ENCODE results near the gene WIPF3.
"Not testable (repeated sequence)": the region's sequence is repeated elsewhere in the genome, so short reads cannot be mapped to it uniquely, and the experiment has no call there.

Gene WIPF3

DNA sequence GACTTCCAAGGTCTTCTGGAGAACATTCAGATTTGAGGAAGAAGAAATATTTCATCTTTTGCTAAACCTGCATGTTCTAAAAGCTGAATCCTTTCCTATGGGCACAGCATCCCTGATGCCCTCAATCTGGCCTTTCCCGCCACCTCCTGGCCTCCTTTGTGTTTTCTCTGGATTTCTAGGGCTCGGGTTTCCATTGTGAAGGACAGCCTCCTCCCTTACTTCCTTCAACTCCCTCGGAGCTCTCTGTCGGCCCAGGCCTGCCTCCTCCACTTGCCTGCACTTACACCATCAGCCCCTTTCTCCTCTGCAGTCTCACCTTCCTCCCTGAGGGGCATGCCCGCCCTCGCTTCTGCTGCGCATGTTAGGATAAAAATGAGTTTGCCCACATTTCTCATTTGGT is 75.4 kb downstream of the WIPF3 start:
- DNase-seq (ENCODE audit: low read depth): no peak

DNA sequence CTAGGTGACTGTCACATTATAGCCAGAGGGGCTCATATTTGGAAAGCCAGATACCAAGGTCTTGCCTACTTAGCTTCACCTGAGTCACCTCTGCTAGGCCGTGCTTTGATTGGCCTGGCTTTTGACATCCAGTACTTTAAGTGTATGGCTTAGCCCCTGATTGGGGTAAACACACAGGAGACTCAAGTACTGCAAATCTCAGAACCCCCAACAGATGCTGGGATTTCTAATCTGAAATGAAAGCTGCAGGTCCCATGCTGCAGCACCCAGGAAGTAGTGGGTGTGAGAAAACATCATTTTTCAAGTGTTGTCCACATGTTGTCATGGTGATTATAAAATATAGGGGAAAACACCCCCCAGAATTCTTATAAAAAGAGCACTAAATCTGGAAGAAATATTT is 76.2 kb downstream of the WIPF3 start:
- no peak for DNase-seq (ENCODE audit: low read depth)

DNA sequence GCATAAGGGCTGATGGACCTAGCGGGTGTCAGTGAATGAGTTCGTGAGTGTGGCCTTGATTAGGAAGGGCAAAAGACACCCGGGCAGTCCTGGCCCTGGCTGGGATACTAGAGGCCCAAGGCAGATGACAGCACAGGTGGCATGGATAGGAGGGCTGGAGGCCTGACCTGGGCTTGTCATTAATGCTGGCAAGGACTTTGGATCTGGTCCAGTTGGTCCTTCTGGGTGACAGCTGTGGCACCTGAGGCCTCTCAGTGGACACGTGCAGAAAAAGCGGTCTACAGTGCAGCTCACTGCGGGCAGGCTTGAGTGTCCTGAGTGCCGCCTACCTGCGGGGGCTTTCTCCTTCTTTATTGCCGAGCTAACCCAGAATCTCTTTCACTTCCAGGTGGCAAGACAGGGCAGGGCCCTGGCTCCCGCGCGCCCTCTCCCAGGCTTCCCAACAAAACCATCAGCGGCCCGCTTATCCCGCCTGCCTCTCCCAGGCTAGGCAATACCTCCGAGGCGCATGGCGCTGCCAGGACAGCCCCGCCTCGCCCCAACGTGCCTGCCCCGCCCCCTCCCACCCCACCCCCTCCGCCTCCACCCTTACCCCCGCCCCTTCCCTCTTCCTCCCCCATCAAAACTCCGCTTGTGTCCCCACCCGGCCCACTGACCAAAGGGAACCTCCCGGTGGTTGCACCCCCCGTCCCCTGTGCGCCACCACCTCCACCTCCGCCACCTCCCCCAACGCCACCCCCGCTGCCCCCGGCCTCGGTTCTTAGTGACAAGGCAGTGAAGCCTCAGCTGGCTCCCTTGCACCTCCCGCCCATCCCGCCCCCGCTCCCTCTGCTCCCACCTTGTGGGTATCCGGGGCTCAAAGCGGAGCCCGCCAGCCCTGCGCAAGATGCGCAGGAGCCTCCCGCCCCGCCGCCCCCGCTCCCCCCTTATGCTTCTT is 77.4 kb downstream of the WIPF3 start:
- DNase-seq (ENCODE audit: low read depth): no peak

DNA sequence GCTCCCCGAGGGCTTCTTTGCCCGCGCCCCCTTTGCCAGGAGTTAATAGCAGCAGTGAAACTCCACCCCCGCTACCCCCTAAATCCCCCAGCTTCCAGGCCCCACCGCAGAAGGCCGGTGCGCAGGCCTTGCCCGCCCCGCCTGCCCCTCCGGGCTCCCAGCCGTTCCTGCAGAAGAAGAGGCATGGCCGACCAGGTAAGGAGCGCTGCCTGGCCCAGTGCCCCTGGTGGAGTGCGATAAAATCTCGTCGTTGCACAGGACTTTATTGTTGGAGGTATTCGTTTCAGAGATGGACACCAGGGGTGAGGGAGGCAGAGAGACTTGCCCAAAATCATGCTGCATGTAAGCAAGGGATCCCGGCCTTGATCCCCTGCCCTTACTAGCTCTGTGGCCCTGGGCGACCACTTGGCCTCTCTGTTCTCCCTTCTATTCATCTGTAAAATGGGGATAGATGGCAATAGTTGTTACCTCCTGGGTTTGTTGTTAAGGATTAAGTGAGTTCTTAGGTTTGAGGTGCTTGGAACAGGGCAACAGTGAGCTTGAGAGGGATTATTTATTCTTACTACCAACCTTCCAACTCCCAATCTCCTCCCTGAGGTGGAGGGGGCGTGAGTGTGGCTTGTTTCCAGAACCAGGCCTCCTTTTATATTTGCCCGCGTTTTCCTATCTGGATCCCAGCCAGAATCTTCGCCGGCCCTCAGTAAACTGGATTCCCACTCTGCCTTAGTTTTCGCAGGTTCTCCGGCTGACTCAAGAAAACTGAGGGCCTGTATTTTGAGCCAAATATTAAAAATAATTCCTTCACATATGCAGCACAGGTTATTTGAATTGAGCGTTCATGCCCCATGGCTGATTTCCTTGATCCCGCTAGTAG is 78.3 kb downstream of the WIPF3 start:
- DNase-seq (ENCODE audit: low read depth): no peak

DNA sequence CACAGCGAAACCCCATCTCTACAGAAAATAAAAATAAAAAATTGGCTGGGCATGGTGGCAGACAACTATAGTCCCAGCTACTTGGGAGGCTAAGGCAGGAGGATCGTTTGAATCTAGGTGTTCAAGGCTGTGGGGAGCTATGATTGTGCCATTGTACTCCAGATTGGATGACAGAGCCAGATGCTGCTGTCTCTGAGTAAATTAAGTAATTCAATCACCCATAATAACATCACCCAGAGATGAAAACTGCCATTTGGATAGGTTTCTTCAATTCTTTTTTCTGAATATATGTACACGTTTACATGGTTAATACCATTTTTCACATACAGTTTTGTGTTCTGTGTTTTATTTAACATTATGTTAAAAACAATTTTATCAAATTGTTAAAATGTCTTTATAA is 79.3 kb downstream of the WIPF3 start:
- no peak for DNase-seq (ENCODE audit: low read depth)

DNA sequence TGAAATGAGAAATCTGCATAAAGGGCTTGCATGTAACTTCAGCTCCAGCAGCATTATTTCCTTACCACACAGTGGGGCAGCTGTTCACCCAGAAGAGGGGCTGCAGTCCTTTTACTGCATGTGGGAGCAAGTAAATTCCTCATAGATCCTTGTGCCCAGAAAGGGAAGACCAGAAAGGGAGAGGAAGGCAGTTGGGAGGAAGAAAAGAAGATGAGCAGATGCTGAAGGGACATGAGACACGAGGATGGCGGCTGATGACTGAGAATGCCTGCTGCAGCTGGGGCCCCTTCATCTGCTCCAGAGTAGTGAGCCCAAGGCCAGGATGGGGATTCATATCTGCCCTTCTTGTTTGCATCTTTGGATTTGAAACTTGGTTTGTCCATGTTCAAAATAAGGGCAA is 80.5 kb downstream of the WIPF3 start:
- no peak for DNase-seq (ENCODE audit: low read depth)

DNA sequence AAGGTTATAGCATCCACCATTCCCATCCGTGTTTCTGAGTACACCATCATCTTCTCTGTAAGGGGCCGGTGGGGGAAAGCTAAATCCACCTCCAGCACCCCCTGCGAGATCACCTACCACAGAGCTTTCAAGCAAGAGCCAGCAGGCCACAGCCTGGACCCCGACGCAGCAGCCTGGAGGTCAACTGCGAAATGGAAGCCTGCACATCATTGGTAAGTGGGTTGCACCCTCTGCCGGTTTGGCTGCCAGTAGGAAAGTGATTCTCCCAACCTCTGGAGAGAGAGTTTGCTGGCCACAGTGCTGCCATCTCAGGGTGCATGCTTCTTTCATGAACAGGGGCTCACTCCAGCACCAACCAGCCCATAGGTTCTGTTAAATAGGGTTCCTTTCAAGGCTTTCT is 81.7 kb downstream of the WIPF3 start:
- no peak for DNase-seq (ENCODE audit: low read depth)

DNA sequence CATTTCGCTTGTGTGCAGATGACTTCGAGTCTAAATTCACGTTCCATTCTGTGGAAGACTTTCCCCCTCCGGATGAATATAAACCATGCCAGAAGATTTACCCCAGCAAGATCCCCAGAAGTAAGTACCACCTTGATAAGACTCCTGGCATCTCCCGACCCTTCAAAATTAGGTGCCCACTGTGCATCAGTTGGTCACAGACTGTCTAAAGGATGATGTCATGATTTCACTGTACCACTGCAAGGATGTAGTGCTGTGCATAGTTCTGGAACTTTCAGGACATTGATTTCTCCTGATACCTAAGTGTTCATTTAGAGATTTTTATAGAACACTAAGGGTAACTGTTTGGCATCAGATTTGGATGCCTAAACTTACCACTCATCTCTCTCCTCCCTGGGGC is 83.0 kb downstream of the WIPF3 start:
- DNase-seq (ENCODE audit: low read depth): no peak

DNA sequence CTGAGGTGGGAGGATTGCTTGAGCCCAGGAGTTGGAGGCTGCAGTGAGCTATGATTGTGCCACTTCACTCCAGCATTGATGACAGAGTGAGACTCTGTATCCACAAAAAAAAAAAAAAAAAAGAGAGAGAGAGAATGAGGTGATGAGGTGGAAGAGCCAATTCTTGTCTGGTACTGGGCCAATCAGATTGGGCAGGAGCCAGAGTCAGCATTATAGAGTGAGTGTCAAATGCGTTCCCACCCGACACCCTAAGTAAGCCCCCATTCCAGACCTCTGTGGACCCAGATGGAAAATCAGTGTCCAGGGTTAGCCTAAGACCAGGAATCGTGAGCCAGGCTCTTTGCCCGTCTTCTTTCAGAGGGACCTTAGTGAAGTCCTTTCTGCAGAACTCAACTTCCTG is 83.9 kb downstream of the WIPF3 start:
- DNase-seq (ENCODE audit: low read depth): no peak

DNA sequence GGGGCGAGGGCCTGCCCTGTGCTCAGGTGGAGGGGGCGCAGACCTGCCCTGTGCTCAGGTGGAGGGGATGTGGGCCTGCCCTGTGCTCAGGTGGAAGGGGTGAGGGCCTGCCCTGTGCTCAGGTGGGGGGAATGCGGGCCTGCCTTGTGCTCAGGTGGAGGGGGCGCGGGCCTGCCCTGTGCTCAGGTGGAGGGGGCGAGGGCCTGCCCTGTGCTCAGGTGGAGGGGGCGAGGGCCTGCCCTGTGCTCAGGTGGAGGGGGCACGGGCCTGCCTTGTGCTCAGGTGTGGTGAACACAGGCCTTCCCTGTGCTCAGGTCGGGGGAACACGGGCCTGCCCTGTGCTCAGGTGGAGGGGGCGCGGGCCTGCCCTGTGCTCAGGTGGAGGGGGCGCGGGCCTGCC is 84.5 kb downstream of the WIPF3 start:
- DNase-seq (ENCODE audit: low read depth): not testable (repeated sequence)

DNA sequence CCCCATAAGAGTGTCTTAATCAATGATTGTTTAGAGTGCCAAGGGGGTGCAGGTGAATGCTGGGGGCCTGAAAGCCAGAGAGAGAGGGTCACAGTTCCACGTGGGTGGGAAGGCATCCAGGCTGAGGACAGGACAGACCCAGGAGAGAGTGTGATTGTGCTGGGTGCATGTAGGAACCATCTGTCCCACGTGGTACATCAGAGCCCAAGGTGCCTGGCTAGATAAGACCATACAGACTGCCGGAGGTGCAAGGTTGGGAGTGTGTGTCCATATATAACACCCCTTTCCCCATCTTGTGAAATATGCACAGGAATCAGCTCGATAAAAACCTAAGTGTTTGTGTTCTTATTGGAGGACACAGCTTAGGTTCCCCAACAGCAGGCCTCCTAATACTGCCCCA is 85.5 kb downstream of the WIPF3 start:
- no peak for DNase-seq (ENCODE audit: low read depth)

DNA sequence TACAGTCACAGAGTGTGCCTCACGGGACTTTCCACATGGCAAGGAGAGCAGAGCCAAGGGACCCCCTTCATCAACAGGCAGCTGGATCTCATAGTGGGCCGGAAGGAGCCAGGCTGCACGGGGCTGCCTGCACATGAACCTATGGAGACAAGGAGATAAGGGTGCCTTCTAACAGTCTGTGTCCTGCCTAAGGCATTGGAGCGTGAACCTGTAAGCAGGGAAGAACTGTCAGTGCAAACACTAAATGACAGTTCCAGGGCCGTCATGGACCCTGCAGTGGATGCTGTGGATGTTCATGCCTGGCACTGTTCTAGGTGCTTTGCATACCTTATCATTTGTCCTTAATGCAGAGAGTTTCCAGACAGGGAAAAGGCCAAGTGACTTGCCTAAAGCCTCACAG is 85.9 kb downstream of the WIPF3 start:
- no peak for DNase-seq (ENCODE audit: low read depth)

DNA sequence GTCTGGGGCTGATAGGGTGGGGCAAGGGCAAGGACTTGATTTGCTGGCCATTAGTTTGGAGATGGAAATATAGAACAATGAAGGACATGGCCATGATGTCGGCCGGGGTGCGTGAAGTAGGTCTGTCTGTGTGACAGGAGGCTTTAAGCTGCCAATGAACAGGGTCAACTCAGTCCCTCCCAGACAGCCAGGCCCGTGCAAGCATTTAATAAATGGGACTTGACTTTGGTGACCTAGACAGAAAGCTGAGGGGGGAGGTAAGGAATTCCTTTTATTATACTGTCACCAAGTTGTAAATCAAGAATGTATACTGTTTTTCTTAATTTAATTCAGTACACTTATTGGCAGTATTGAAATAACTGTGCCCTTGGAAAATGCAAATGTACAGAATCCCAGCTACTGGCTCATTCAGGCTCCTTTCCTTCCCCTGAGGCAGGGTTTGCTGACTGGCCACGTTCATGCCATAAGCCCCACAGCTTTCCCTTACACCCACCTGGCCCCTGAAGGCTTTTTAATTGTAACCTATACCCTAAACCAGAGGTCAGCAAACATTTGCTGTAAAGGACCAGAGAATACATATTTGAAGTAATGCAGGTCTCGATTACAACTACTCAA is 87.2 kb downstream of the WIPF3 start:
- DNase-seq (ENCODE audit: low read depth): no peak

DNA sequence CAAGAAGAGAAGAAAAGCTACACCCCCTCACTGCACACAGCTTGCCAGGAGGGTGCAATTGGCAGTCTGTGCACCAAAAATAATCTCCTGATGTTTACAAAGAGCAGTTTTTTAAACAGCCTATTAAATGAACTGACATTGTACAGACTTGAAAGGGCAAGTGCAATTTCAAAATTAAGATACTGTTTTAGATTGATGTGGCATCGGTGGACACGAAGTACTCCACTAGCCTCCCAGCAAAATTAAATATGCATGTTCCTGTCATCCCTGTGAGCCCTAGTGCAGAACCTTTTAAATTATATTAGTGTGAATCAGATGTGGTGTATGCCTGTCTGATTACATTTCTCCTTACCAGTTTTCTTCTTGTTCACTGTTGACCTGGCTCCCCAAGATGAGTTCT is 87.9 kb downstream of the WIPF3 start:
- DNase-seq (ENCODE audit: low read depth): no peak

DNA sequence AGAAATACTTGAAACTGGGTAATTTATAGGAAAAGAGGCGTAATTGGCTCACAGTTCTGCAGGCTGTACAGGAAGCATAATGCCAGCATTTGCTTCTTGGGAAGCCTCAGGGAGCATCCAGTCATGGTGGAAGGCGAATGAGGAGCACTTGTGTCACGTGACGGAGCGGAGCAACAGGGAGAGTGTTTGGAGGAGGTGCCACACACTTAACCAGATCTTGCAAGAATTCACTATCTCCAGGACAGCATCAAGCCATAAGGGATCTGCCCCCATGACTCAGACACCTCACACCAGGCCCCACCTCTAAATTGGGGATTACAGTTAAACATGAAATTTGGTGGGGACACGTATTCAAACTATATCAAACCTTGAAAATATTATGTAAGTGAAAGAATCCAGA is 89.3 kb downstream of the WIPF3 start:
- DNase-seq (ENCODE audit: low read depth): no peak

DNA sequence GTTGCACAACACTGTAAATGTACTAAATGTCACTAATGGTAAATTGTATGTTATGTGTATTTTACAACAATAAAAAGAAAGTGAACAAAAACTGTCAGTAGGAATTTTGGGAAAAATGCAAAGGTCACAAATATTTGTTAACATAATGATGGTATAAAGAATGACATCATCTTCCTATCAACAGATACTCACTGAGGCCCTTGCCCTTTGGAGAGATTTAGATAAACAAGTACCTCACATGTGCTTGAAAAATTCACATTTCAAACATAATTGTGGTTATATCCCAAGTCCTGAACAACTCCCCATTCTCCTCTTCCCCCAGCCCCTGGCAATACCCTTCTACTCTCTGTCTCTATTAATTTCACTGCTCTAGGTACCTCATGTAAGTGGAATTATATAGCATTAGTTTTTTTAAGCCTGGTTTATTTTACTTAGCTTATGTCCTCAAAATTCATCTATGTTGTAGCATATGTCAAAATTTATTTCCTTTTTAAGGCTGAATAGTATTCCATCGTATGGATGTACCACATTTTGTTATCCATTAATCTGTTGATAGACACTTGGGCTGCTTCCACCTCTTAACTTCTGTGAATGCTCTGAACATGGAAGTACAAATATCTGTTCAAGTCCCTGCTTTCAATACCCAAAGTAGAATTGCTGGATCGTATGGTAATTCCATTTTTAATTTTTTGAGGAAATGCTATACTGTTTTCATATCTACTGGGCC is 90.5 kb downstream of the WIPF3 start:
- DNase-seq (ENCODE audit: low read depth): no peak

DNA sequence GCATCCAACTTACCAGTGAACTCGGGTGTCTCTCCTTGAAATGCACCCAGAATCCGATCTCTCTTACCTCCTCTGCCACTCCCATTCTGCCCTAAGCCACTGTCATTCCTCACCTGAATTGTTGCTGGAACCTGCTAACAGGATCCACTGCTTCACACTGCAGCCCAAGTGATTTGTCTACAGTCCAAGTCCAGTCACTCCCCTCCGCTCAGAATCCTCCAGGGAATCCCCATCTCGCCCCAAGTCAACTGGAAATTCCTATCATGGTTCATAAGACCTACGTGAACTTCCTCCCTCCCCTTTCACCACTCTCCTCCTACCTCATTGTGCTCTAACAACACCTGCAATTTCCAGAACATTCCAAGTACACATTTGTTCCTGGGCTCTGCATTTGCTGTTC is 92.0 kb downstream of the WIPF3 start:
- DNase-seq (ENCODE audit: low read depth): no peak

DNA sequence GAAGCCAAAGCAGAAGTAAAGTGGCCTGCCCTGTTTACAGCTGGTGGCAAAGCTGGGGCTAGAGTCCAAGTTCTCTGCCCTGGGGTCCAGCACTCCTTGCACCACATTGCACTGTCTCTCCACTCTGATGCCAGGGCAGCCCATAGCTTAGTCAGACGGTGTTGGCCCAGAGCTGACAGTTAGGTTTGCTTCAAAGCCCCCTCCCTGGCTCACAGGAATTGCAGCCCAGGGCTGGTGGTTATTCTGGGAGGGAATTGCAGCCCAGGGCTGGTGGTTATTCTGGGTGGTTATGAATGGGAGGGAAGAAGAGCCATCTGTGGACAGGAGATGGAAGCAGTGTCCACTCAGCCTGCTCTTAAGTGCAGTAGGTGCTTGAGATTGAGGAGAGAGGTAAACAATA is 94.4 kb downstream of the WIPF3 start:
- DNase-seq (ENCODE audit: low read depth): no peak

DNA sequence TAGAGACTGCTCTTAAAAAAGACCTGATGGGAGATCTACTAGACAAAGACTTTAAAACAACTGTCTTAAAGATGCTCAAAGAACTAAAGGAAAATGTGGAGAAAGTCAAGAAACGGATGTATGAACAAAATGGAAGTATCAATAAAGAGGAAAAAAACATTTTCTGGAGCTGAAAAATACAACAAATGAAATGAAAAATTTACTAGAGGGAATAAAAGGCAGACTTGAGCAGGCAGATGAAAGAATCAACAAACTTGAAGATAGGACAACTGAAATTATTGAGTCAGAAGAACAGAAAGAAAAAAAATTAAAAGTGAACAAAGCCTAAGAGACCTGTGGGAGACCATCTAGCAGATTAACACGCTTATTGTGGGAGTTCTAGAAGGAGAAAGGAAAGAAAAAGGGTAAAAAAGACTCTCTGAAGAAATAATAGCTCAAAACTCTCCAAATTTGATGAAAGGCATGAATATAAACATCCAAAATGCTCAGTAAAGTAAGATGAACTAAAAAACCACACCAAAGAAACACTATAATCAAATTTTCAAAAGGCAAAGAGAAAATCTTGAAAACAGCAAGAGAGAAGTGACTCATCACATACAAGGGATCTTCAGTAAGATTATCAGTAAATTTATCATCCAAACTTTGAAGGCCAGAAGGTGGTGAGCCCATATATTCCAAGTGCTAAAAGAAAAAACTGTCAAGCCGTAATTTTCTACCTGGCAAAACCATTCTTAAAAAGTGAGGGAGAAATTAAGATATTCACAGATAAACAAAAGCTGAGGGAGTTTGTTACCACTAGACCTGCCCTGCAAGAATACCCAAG is 100.1 kb downstream of the WIPF3 start:
- no peak for DNase-seq (ENCODE audit: low read depth)

DNA sequence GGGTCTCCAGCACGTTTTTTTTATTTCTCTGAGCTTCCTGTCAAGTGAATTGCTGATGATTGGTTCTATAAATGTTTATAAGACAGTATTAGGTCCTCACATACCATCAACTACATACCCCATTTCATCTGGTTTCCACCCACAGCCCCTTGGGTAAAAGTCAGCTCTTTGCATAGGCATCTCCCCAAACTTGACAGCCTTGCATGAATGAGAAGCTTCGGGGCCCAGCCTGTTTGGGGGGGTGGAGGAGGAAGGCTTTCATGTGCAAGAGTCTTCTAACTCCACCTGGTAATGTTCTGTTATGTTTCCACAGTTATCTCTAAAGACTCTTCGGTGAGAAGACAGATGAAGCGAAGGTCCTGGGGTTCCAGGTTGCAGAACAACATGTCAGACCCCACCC is 107.9 kb downstream of the WIPF3 start:
- no peak for DNase-seq (ENCODE audit: low read depth)

All from stromal cell of bone marrow (primary cell).